PC-3 (cell line): ENCODE data around the gene TPM4. TPM values are rescaled to one million over a fixed set of nuclear protein-coding genes. Genes with fewer than 3 reads are reported as not detected.
A peak's percentile ranks its signal among the peaks of the same experiment; 100 is the strongest.

Experiments
- ATAC-seq: fragments of 200-7000 bp; cut with Tn5 transposase; 2 replicates; pipeline ENCODE4 v1.9.1; 2020; ENCODE audit warnings: mild to moderate bottlenecking, moderate library complexity
- BruUV-seq: library from RNA; stranded (reverse); fragments of 400-500 nt; replicated peaks from 2 replicates; lab custom pipeline; 2021; lab: Mats Ljungman, UMichigan
- CTCF ChIA-PET: fragments of 300-600 bp; sonication (Branson Sonifier 250); formaldehyde crosslinking; loops from one replicate; lab custom pipeline; 2022; ENCODE audit warnings: antibody characterized with exemption; lab: Charles Lee
- POLR2A ChIA-PET: fragments of 300-600 bp; sonication (Branson Sonifier 250); formaldehyde crosslinking; loops from one replicate; lab custom pipeline; 2022; ENCODE audit warnings: antibody characterized with exemption; ENCODE audit not compliant: unreplicated experiment; lab: Charles Lee
- DNase-seq: peaks from one replicate; pipeline ENCODE4 v3.0.0-alpha.2; 2015
- H2AFZ ChIP-seq: fragments of 300-600 bp; sonication (generic); 2 replicates; pipeline ENCODE4 v1.6.0; 2016; ENCODE audit warnings: antibody characterized with exemption, low read length
- H3F3A ChIP-seq: fragments of 300-600 bp; sonication (generic); one replicate; pipeline ENCODE4 v1.6.0; 2017; ENCODE audit warnings: antibody characterized with exemption, low read length, control low read depth, mild to moderate bottlenecking; ENCODE audit not compliant: unreplicated experiment
- H3K27ac ChIP-seq: fragments of 300-600 bp; sonication (generic); 2 replicates; pipeline ENCODE4 v1.5.1; 2016; ENCODE audit warnings: mild to moderate bottlenecking, low read length
- H3K27me3 ChIP-seq: fragments of 300-600 bp; sonication (generic); 2 replicates; pipeline ENCODE4 v1.6.1; 2016; ENCODE audit warnings: low read length, mixed read lengths
- H3K36me3 ChIP-seq: fragments of 300-600 bp; sonication (generic); 2 replicates; pipeline ENCODE4 v1.6.1; 2016; ENCODE audit warnings: low read depth, mixed run types, low read length, mixed read lengths
- H3K4me1 ChIP-seq: fragments of 300-600 bp; sonication (generic); 2 replicates; pipeline ENCODE4 v1.5.1; 2016; ENCODE audit warnings: low read length; ENCODE audit not compliant: insufficient read depth
- H3K4me2 ChIP-seq: fragments of 300-600 bp; sonication (generic); 2 replicates; pipeline ENCODE4 v1.6.0; 2016; ENCODE audit warnings: low read length
- H3K4me3 ChIP-seq: fragments of 300-600 bp; sonication (generic); 2 replicates; pipeline ENCODE4 v1.5.1; 2016; ENCODE audit warnings: mild to moderate bottlenecking, low read length, mixed read lengths
- H3K79me2 ChIP-seq: fragments of 300-600 bp; sonication (generic); 2 replicates; pipeline ENCODE4 v1.6.1; 2017; ENCODE audit warnings: low read length, mixed read lengths
- H3K9ac ChIP-seq: fragments of 300-600 bp; sonication (generic); 2 replicates; pipeline ENCODE4 v1.6.0; 2016; ENCODE audit warnings: mild to moderate bottlenecking, low read length
- H3K9me2 ChIP-seq: fragments of 300-600 bp; sonication (generic); replicated peaks from 2 replicates; pipeline ENCODE4 v1.6.1; 2016; ENCODE audit warnings: mixed run types, low read length, mixed read lengths
- H3K9me3 ChIP-seq: fragments of 300-600 bp; sonication (generic); 2 replicates; pipeline ENCODE4 v1.6.1; 2016; ENCODE audit warnings: low read length, mixed read lengths
- H4K20me1 ChIP-seq: fragments of 300-600 bp; sonication (generic); 2 replicates; pipeline ENCODE4 v1.6.1; 2016; ENCODE audit warnings: low read length, mixed read lengths
- EZH2 ChIP-seq: fragments of 300-600 bp; sonication (generic); IDR thresholded peaks from one replicate; pipeline ENCODE4 v1.6.1; 2017; ENCODE audit warnings: antibody characterized with exemption, mild to moderate bottlenecking, low read length; ENCODE audit not compliant: unreplicated experiment
- EZH2phosphoT487 ChIP-seq: fragments of 300-600 bp; sonication (generic); IDR thresholded peaks from 2 replicates; pipeline ENCODE4 v1.6.1; 2018; ENCODE audit warnings: mild to moderate bottlenecking, antibody characterized with exemption, low read length, borderline replicate concordance
- intact Hi-C: fragments of 100-400 bp; cut with micrococcal nuclease; formaldehyde crosslinking; loops from 2 replicates; pipeline ENCODE4 v1.9.0; 2023
- total RNA-seq: library from RNA; depleted of rRNA; stranded (reverse); fragments of >200 nt; gene quantifications from 2 replicates; pipeline ENCODE4 v1.2.3, GENCODE V29; 2014
- TF ChIP-seq, protein P1 (sequence below): fragments of 300-600 bp; sonication (generic); conservative IDR thresholded peaks from 2 replicates; pipeline ENCODE4 v1.5.1; 2017; ENCODE audit warnings: antibody characterized with exemption, low read depth, mild to moderate bottlenecking, low read length

TPM4 gene
- total RNA-seq, 1 experiment from 2014 or later = 135 TPM

DNA sequence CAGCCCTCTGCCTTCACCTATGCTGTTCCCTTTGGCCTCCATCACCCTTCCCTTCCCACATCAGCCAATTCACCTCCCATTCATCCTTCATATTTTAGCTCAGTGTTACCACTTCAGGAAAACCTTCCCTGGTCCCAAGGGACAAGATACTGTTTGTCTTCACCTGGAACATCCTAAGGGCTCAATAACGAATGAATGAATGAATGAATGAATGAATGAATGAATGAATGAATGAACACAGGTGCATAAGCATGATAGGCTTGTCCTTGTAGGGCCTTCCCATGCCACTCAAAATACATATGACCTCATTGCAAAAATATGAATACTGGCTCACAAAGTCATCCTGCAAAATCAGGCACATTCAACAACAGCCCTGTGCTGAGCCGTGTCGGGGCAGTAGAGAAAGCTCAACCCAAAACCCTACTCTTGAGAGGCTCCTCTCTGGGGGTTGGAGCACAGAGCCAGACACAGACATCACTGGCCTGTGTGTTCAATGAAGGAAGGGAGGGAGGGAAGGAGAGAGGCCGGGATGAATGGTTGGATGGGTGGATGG, 33.7 kb upstream of the TPM4 start:
- H3K9ac ChIP-seq = no peak overlapping the region
- no peak overlapping the region for H3K4me2 ChIP-seq
- H3K9me2 ChIP-seq = no peaks in the 10 kb centered on the region
- no peaks in the 10 kb centered on the region for H3K36me3 ChIP-seq
- H3K9me3 ChIP-seq = no peaks in the 10 kb centered on the region
- H2AFZ ChIP-seq = no peak overlapping the region
- TF ChIP-seq EZH2phosphoT487 (no peak), EZH2 (no peak)
- TF ChIP-seq, protein P1, sequence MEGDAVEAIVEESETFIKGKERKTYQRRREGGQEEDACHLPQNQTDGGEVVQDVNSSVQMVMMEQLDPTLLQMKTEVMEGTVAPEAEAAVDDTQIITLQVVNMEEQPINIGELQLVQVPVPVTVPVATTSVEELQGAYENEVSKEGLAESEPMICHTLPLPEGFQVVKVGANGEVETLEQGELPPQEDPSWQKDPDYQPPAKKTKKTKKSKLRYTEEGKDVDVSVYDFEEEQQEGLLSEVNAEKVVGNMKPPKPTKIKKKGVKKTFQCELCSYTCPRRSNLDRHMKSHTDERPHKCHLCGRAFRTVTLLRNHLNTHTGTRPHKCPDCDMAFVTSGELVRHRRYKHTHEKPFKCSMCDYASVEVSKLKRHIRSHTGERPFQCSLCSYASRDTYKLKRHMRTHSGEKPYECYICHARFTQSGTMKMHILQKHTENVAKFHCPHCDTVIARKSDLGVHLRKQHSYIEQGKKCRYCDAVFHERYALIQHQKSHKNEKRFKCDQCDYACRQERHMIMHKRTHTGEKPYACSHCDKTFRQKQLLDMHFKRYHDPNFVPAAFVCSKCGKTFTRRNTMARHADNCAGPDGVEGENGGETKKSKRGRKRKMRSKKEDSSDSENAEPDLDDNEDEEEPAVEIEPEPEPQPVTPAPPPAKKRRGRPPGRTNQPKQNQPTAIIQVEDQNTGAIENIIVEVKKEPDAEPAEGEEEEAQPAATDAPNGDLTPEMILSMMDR = no peak
- H3F3A ChIP-seq = no peaks in the 10 kb centered on the region
- DNase-seq (peak; percentile 9), ATAC-seq (no peak)
- no peak overlapping the region for H3K27ac ChIP-seq
- H4K20me1 ChIP-seq = no peaks in the 10 kb centered on the region
- 0 out of 2 replicates have a peak, but pooled peaks cover 5% of the 10 kb centered on the region for H3K4me1 ChIP-seq
- intact Hi-C loops = no loop called here
- no peak overlapping the region for H3K4me3 ChIP-seq
- no peaks in the 10 kb centered on the region for H3K79me2 ChIP-seq
- BruUV-seq = no TSS peak
- H3K27me3 ChIP-seq = no peaks in the 10 kb centered on the region
- ChIA-PET POLR2A (interaction anchor here (0.6 kb wide), 1 partner anchor 67 kb away, joined by 12 read pairs; no protein-coding TSS in a partner anchor), CTCF (interaction anchor here (1.3 kb wide), 1 partner anchor 143 kb away, joined by 11 read pairs; the partner anchor contains the start of gene FAM32A)

DNA sequence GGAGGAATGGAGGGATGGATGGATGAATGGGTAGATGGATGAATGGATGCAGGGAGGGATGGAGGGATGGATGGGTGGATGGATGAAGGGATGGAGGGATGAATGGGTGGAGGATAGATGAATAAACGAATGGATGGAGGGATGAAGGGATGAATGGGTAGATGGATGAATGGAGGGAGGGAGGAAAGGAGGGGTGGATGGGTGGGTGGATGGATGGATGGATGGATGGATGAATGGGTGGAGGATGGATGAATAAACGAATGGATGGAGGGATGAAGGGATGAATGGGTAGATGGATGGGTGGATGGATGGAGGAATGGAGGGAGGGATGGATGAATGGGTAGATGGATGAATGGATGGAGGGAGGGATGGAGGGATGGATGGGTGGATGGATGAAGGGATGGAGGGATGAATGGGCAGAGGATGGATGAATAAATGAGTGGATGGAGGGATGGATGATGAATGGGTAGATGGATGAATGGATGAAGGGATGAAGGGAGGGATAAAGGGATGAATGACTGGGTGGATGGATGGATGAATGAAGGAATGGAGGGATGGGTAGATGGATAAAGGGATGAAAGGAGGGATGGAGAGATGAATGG, 33.0 kb upstream of the TPM4 start:
- Histone ChIP-seq H2AFZ (no peak overlapping the region), H3K4me1 (0 out of 2 replicates have a peak, but pooled peaks cover 5% of the 10 kb centered on the region), H3K9me3 (no peaks in the 10 kb centered on the region), H3K4me2 (no peak overlapping the region), H4K20me1 (no peaks in the 10 kb centered on the region), H3K9ac (no peak overlapping the region), H3K9me2 (no peaks in the 10 kb centered on the region), H3K27ac (no peak overlapping the region), H3K79me2 (no peaks in the 10 kb centered on the region), H3K36me3 (no peaks in the 10 kb centered on the region), H3K27me3 (no peaks in the 10 kb centered on the region), H3F3A (no peaks in the 10 kb centered on the region), H3K4me3 (no peak overlapping the region)
- ChIA-PET POLR2A (no interaction called here), CTCF (no interaction called here)
- ATAC-seq (no peak), DNase-seq (no peak)
- intact Hi-C loops = no loop called here
- TF ChIP-seq EZH2 (no peak), EZH2phosphoT487 (no peak)
- TF ChIP-seq, protein P1 = no peak
- BruUV-seq = no TSS peak

DNA sequence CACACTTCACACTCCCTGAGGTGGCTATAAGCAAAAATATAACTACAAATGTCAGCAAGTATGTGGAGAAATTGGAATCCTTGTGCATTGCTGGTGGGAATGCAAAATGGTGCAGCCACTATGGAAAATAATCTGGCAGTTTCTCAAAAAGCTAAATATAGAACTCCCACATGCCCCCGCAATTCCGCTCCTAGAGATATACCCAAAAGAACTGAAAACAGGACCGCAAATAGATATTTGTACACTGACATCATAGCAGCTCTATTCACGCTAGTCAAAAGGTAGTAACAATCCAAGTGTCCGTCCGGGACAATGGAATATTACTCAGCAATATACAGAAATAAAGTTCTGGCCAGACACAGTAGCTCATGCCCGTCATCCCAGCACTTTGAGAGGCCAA, 31.5 kb upstream of the TPM4 start:
- no peaks in the 10 kb centered on the region for H3K9me3 ChIP-seq
- no peak overlapping the region for H3K4me3 ChIP-seq
- no peaks in the 10 kb centered on the region for H3K79me2 ChIP-seq
- intact Hi-C loops = no loop called here
- no peaks in the 10 kb centered on the region for H3K36me3 ChIP-seq
- H3F3A ChIP-seq = no peaks in the 10 kb centered on the region
- H3K4me1 ChIP-seq = 0 out of 2 replicates have a peak, but pooled peaks cover 5% of the 10 kb centered on the region
- DNase-seq = no peak
- H2AFZ ChIP-seq = no peak overlapping the region
- H3K9me2 ChIP-seq = no peaks in the 10 kb centered on the region
- ChIA-PET POLR2A (no interaction called here), CTCF (no interaction called here)
- no peak overlapping the region for H3K9ac ChIP-seq
- no peak overlapping the region for H3K4me2 ChIP-seq
- H3K27me3 ChIP-seq = no peaks in the 10 kb centered on the region
- TF ChIP-seq EZH2phosphoT487 = no peak
- TF ChIP-seq EZH2 = no peak
- TF ChIP-seq, protein P1 = no peak
- ATAC-seq = no peak
- no TSS peak for BruUV-seq
- H3K27ac ChIP-seq = no peak overlapping the region
- no peaks in the 10 kb centered on the region for H4K20me1 ChIP-seq
